ENCODE data around the gene NOL6. TPM values are rescaled to one million over a fixed set of nuclear protein-coding genes. Genes with fewer than 3 reads are reported as not detected.

The NOL6 gene
- total RNA-seq, 1 donor from 2014 or later = 14.7 TPM

- DNase-seq (ENCODE audit: low read depth in 2 of 2) = no peak
These were observed 20.4 kb downstream of the NOL6 start for GRCh38 chr9:33453286-33453860.

GRCh38 chr9:33452828-33453271 lies 20.9 kb downstream of the NOL6 start:
- peak; percentile 60 to 78 for DNase-seq (ENCODE audit: low read depth in 2 of 2)

GRCh38 chr9:33450621-33451146 lies 23.0 kb downstream of the NOL6 start:
- no peak for DNase-seq (ENCODE audit: low read depth in 2 of 2)

- DNase-seq (ENCODE audit: low read depth in 2 of 2) = no peak
These were observed 24.0 kb downstream of the NOL6 start for GRCh38 chr9:33449715-33450114.

- DNase-seq (ENCODE audit: low read depth in 2 of 2) = no peak
These were observed 25.7 kb downstream of the NOL6 start for GRCh38 chr9:33447799-33448553.

- DNase-seq (ENCODE audit: low read depth in 2 of 2) = peak; percentile 45 to 62
These were observed 26.6 kb downstream of the NOL6 start, which contains the start of gene AQP3 for GRCh38 chr9:33446946-33447798. Gene AQP3, minus strand, starts transcription at chr9:33447593. Its CDS starts 63 bp downstream, at chr9:33447530.

- no peak for DNase-seq (ENCODE audit: low read depth in 2 of 2)
These were observed 27.3 kb downstream of the NOL6 start for GRCh38 chr9:33446240-33446945.

- no peak for DNase-seq (ENCODE audit: low read depth in 2 of 2)
These were observed 28.1 kb downstream of the NOL6 start for GRCh38 chr9:33445389-33446239.

- DNase-seq (ENCODE audit: low read depth in 2 of 2) = no peak
These were observed 30.1 kb downstream of the NOL6 start for GRCh38 chr9:33443464-33444154.

GRCh38 chr9:33443047-33443446 lies 30.7 kb downstream of the NOL6 start:
- DNase-seq (ENCODE audit: low read depth in 2 of 2) = peak in 1 of 2 donors; percentile 64

GRCh38 chr9:33442125-33442524 lies 31.6 kb downstream of the NOL6 start:
- DNase-seq (ENCODE audit: low read depth in 2 of 2) = no peak

GRCh38 chr9:33440609-33441008 lies 33.1 kb downstream of the NOL6 start:
- DNase-seq (ENCODE audit: low read depth in 2 of 2) = no peak

- DNase-seq (ENCODE audit: low read depth in 2 of 2) = no peak
These were observed 33.5 kb downstream of the NOL6 start for GRCh38 chr9:33440204-33440603.

- DNase-seq (ENCODE audit: low read depth in 2 of 2) = no peak
These were observed 34.0 kb downstream of the NOL6 start for GRCh38 chr9:33439731-33440130.

- no peak for DNase-seq (ENCODE audit: low read depth in 2 of 2)
These were observed 34.6 kb downstream of the NOL6 start for GRCh38 chr9:33438926-33439680.

GRCh38 chr9:33437898-33438297 lies 35.8 kb downstream of the NOL6 start:
- no peak for DNase-seq (ENCODE audit: low read depth in 2 of 2)

- no peak for DNase-seq (ENCODE audit: low read depth in 2 of 2)
These were observed 36.5 kb downstream of the NOL6 start for GRCh38 chr9:33437205-33437604.

GRCh38 chr9:33436445-33436844 lies 37.3 kb downstream of the NOL6 start:
- DNase-seq (ENCODE audit: low read depth in 2 of 2) = no peak

- DNase-seq (ENCODE audit: low read depth in 2 of 2) = no peak
These were observed 37.9 kb downstream of the NOL6 start for GRCh38 chr9:33435821-33436277.
